HG02678 (cell line): ENCODE results near the gene AGK.

Source experiments
- ATAC-seq: cut with Tn5 transposase; IDR thresholded peaks from one replicate; pipeline ENCODE4 v1.9.1; 2021; ENCODE audit warnings: mild to moderate bottlenecking, moderate library complexity; ENCODE audit not compliant: unreplicated experiment

Gene AGK

DNA sequence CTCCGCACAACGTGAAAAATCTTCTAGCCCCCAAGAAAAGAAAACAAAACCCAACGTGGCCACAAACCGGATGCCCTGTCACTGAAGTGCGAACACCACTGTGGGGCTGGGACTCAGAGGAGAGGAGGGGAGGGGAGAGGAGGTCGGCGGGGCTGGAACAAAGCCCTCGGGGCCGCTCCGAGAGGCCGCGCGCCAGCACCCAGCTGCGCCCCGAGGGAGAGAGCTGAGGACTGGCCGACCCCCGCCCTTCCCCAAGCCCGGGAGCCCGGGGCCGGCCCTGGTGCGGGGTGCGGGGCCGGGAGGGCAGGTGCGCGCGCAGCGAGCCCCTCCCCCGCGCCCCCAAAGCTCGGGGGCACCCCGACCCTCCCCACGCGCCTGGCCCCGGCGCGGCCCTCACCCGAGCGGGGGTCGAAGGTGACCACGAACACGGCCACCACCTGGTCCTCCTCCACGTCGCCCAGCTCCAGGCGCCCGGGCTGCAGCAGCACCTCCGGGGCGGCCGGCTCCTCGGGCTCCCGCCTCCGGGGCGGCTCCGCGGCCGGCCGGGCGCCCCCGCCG, 150.4 kb downstream of the AGK start:
- ATAC-seq = peak; percentile 80

- peak; percentile 76 for ATAC-seq
These were observed 150.9 kb downstream of the AGK start, which contains the start of gene DENND11 for GRCh38 chr7:141702047-141702567. Gene DENND11 (minus strand): TSS chr7:141702166. CDS start chr7:141702153, 13 bp downstream.

GRCh38 chr7:141702892-141703291, 151.7 kb downstream of the AGK start:
- no peak for ATAC-seq

DNA sequence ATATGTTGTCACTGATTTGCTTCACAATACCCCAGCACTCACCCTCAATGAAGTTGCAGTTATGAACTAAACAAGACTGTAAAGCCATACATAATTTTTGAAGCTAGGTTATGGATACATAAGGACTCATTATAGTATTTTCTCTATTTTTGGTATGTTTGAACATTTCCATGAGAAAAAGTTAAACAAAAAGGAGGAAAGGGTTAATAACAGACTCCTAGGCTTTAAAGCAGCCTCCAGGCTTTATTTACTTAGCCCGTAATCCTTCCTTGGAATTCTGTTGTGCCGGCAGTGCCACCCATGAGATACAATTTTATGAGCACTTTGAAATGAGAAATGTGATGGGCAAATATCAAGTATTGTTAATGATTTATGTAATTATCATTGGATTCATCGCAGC, 152.9 kb downstream of the AGK start:
- ATAC-seq = no peak

DNA sequence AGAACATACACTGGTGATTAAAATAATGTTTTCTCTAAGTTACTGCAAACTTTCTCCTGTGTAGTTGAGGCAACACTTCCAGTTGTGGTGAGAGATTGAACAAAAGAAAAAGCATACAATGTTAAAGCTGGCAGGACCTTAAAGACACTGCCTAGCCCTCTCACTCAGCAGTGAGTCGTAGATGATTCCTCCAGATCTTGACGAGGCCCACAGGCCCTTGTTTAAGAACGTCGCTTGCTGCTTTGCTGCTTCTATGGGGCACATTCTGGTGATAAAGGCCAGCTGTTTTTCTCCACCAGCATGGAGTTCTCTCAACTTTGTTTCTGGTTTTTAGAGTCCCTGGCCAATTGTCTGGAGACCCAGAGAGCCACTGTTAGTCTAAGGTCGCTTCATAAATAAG, 153.5 kb downstream of the AGK start:
- ATAC-seq = no peak
